ENCODE measurements around the gene REEP6.
A peak's percentile ranks its signal among the peaks of the same experiment; 100 is the strongest.

Gene REEP6

DNA sequence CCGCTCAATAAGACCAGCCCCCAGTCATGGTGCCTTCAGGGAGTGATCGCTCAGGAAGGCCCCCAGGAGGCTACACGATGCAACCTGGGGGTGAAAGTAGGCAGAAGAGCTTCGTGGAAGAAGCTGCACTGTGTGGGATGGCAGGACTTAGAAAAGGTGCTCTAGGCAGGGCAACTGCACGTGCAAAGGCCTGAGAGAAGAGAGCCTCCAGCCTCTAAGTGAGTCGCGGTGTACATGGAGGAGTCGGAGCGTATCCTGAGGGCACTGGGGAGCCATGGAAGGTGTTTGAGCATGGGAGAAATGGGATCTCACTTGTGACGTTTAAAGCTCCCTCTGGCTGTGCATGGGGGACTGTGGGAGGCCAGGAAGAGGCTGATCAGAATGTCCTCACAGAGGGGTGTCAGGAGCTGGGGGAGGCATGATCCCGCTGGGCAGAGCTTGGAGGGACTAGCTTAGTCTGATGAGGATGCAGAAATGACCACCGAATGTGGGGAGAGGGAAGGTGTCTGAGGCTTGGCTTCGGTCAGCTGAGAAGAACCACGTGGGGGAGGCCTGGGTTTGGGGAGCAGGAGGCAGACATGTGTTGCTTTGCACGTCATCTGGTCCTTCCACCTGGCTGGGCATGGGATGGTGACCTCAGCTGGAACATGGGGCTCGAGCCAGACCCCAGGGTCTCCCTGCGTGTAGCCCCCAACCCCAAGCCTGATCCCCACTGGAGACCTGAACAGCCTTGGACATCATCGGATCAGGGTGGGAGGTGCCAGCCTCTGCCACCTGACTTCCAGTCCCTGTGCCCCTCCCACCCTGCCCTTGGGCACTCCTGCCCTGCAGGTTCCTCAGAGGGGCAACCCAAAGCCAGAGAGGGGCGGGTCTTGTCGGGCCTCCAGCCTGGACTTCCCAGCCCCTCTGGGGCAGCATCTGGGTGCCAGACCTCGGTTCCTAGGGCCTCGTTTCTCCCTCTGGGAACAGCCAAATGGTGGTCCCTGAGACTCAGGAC lies 39.9 kb upstream of the REEP6 start:
- no peak overlapping the region for H3K9ac ChIP-seq (ENCODE audit: low read length in 5 of 5)

GRCh38 chr19:1451916-1452801 lies 38.8 kb upstream of the REEP6 start:
- H3K27ac ChIP-seq (ENCODE audit: low read depth, low read length): no peak overlapping the region
- H3K9ac ChIP-seq (ENCODE audit: low read length in 5 of 5): no peak overlapping the region
- no peaks in the 10 kb centered on the region for H3K9me3 ChIP-seq (ENCODE audit: control insufficient read depth in 5 of 5, low read length in 5 of 5)
- no peaks in the 10 kb centered on the region for H3K36me3 ChIP-seq (ENCODE audit: control insufficient read depth in 5 of 5, insufficient read depth in 5 of 5, low read length in 5 of 5)
- no peak overlapping the region for H3K4me3 ChIP-seq (ENCODE audit: low read depth in 1 of 5, low read length in 5 of 5)
- H3K4me1 ChIP-seq (ENCODE audit: control insufficient read depth in 5 of 5, insufficient read depth in 5 of 5, low read length in 5 of 5): peaks cover 5 to 33% (median 29%) of the 10 kb centered on the region in 5 donors
- H3K27me3 ChIP-seq (ENCODE audit: control insufficient read depth in 5 of 5, insufficient read depth in 4 of 5, low read length in 5 of 5): peaks cover 61 to 75% (median 74%) of the 10 kb centered on the region in 5 donors

More for the DNA sequence above, 39.9 kb upstream of the REEP6 start:
- Histone ChIP-seq H3K9me3 (ENCODE audit: control insufficient read depth in 5 of 5, low read length in 5 of 5) (no peaks in the 10 kb centered on the region), H3K27me3 (ENCODE audit: control insufficient read depth in 5 of 5, insufficient read depth in 4 of 5, low read length in 5 of 5) (peaks cover 53 to 78% (median 70%) of the 10 kb centered on the region in 5 donors), H3K4me3 (ENCODE audit: low read depth in 1 of 5, low read length in 5 of 5) (no peak overlapping the region), H3K4me1 (ENCODE audit: control insufficient read depth in 5 of 5, insufficient read depth in 5 of 5, low read length in 5 of 5) (peaks cover 5 to 38% (median 31%) of the 10 kb centered on the region in 5 donors), H3K36me3 (ENCODE audit: control insufficient read depth in 5 of 5, insufficient read depth in 5 of 5, low read length in 5 of 5) (no peaks in the 10 kb centered on the region), H3K27ac (ENCODE audit: low read depth, low read length) (no peak overlapping the region)

GRCh38 chr19:1452802-1453524 lies 38.0 kb upstream of the REEP6 start:
- Histone ChIP-seq H3K4me1 (ENCODE audit: control insufficient read depth in 5 of 5, insufficient read depth in 5 of 5, low read length in 5 of 5) (peaks cover 5 to 32% (median 29%) of the 10 kb centered on the region in 5 donors), H3K27ac (ENCODE audit: low read depth, low read length) (no peak overlapping the region), H3K4me3 (ENCODE audit: low read depth in 1 of 5, low read length in 5 of 5) (no peak overlapping the region)

GRCh38 chr19:1453525-1454364 lies 37.2 kb upstream of the REEP6 start:
- Histone ChIP-seq H3K27ac (ENCODE audit: low read depth, low read length) (no peak overlapping the region), H3K9me3 (ENCODE audit: control insufficient read depth in 5 of 5, low read length in 5 of 5) (no peaks in the 10 kb centered on the region), H3K4me3 (ENCODE audit: low read depth in 1 of 5, low read length in 5 of 5) (peak overlapping the region in 1 of 5 donors; percentile 25), H3K27me3 (ENCODE audit: control insufficient read depth in 5 of 5, insufficient read depth in 4 of 5, low read length in 5 of 5) (peaks cover 54 to 74% (median 71%) of the 10 kb centered on the region in 5 donors), H3K4me1 (ENCODE audit: control insufficient read depth in 5 of 5, insufficient read depth in 5 of 5, low read length in 5 of 5) (peaks cover 5 to 32% (median 29%) of the 10 kb centered on the region in 5 donors), H3K36me3 (ENCODE audit: control insufficient read depth in 5 of 5, insufficient read depth in 5 of 5, low read length in 5 of 5) (no peaks in the 10 kb centered on the region), H3K9ac (ENCODE audit: low read length in 5 of 5) (no peak overlapping the region)

More at GRCh38 chr19:1452802-1453524, 38.0 kb upstream of the REEP6 start:
- Histone ChIP-seq H3K36me3 (ENCODE audit: control insufficient read depth in 5 of 5, insufficient read depth in 5 of 5, low read length in 5 of 5) (no peaks in the 10 kb centered on the region), H3K9ac (ENCODE audit: low read length in 5 of 5) (no peak overlapping the region), H3K27me3 (ENCODE audit: control insufficient read depth in 5 of 5, insufficient read depth in 4 of 5, low read length in 5 of 5) (peaks cover 58 to 73% (median 72%) of the 10 kb centered on the region in 5 donors), H3K9me3 (ENCODE audit: control insufficient read depth in 5 of 5, low read length in 5 of 5) (no peaks in the 10 kb centered on the region)

- Histone ChIP-seq H3K4me3 (ENCODE audit: low read depth in 1 of 5, low read length in 5 of 5) (no peak overlapping the region), H3K9ac (ENCODE audit: low read length in 5 of 5) (no peak overlapping the region), H3K27me3 (ENCODE audit: control insufficient read depth in 5 of 5, insufficient read depth in 4 of 5, low read length in 5 of 5) (peaks cover 44 to 63% (median 59%) of the 10 kb centered on the region in 5 donors), H3K9me3 (ENCODE audit: control insufficient read depth in 5 of 5, low read length in 5 of 5) (no peaks in the 10 kb centered on the region), H3K36me3 (ENCODE audit: control insufficient read depth in 5 of 5, insufficient read depth in 5 of 5, low read length in 5 of 5) (peaks cover 0 to 4% (median 0%) of the 10 kb centered on the region in 5 donors), H3K4me1 (ENCODE audit: control insufficient read depth in 5 of 5, insufficient read depth in 5 of 5, low read length in 5 of 5) (peaks cover 5 to 32% (median 29%) of the 10 kb centered on the region in 5 donors), H3K27ac (ENCODE audit: low read depth, low read length) (no peak overlapping the region)
Measured at GRCh38 chr19:1455002-1455335, 36.0 kb upstream of the REEP6 start.

DNA sequence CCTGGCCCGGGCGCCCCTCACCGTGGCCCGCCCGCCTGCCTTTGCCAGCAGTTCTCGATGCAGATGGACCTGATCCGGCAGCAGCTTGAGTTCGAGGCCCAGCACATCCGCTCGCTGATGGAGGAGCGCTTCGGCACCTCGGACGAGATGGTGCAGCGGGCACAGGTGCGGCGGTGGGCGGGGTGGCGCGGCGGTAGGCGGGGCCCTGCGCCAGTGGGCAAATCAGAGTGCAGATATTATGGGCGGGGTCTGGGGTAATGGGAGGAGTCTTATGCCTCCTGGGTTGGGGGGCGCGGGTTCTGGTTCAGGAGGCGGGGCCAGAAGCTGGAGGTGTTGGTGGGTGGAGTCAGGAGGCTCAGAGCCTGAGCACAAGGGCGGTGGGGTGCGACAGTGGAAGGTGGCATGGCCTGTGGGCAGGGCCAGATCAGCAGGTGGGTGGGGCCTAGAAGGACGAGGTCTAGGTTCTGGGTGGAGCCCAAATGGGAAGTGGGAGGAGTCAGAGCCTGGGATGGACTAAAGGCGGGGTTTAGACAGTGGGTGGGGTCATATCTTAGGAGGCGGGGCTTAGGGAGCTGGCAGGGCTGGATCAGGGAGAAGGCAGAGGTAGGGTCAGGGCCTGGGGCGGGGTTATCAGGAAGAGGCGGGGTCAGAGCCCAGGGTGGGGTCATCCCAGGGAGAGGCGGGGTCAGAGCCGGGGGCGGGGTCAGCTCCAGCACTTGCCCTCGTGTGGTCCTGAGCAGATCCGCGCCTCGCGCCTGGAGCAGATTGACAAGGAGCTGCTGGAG lies 35.5 kb upstream of the REEP6 start:
- Histone ChIP-seq H3K9me3 (ENCODE audit: control insufficient read depth in 5 of 5, low read length in 5 of 5) (no peaks in the 10 kb centered on the region), H3K9ac (ENCODE audit: low read length in 5 of 5) (no peak overlapping the region), H3K27ac (ENCODE audit: low read depth, low read length) (no peak overlapping the region), H3K4me1 (ENCODE audit: control insufficient read depth in 5 of 5, insufficient read depth in 5 of 5, low read length in 5 of 5) (peaks cover 5 to 32% (median 29%) of the 10 kb centered on the region in 5 donors), H3K36me3 (ENCODE audit: control insufficient read depth in 5 of 5, insufficient read depth in 5 of 5, low read length in 5 of 5) (peaks cover 0 to 8% (median 2%) of the 10 kb centered on the region in 5 donors), H3K27me3 (ENCODE audit: control insufficient read depth in 5 of 5, insufficient read depth in 4 of 5, low read length in 5 of 5) (peaks cover 38 to 57% (median 54%) of the 10 kb centered on the region in 5 donors), H3K4me3 (ENCODE audit: low read depth in 1 of 5, low read length in 5 of 5) (no peak overlapping the region)

DNA sequence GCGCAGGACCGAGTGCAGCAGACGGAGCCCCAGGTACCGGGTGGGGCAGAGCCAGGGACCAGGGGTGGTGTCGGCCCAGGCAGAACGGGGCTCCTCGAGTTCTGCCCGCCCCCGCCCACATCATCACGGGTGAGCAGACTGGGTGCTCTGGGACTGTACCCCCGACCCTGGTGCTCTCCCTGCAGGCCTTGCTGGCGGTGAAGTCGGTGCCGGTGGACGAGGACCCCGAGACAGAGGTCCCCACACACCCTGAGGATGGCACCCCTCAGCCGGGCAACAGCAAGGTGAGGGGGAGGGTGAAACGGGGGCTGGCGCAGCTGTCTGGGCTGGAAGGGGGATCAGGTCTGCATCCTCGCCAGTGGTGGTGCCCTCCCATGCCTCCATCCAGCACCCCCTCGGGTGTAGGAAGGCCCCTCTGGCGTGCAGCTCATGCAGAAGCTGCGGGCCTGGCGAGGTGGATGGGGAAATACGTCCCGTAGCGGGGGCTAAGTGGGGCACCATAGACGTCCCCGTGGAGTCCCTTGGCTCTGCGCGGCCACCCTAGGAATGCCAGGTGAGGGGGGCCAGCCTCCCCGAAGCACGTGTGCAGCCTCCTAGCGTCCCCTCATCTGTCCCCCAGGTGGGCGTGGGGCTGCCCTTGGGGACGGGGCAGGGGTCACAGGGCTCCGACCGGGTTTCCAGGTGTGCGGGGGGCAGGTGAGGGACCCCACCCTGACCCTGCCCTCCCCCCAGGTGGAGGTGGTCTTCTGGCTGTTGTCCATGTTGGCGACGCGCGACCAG lies 34.7 kb upstream of the REEP6 start:
- Histone ChIP-seq H3K27ac (ENCODE audit: low read depth, low read length) (no peak overlapping the region), H3K36me3 (ENCODE audit: control insufficient read depth in 5 of 5, insufficient read depth in 5 of 5, low read length in 5 of 5) (peaks cover 0 to 16% (median 7%) of the 10 kb centered on the region in 5 donors), H3K4me3 (ENCODE audit: low read depth in 1 of 5, low read length in 5 of 5) (no peak overlapping the region), H3K27me3 (ENCODE audit: control insufficient read depth in 5 of 5, insufficient read depth in 4 of 5, low read length in 5 of 5) (peaks cover 30 to 50% (median 46%) of the 10 kb centered on the region in 5 donors), H3K4me1 (ENCODE audit: control insufficient read depth in 5 of 5, insufficient read depth in 5 of 5, low read length in 5 of 5) (peaks cover 5 to 32% (median 29%) of the 10 kb centered on the region in 5 donors), H3K9me3 (ENCODE audit: control insufficient read depth in 5 of 5, low read length in 5 of 5) (no peaks in the 10 kb centered on the region), H3K9ac (ENCODE audit: low read length in 5 of 5) (no peak overlapping the region)

All from subcutaneous abdominal adipose tissue (tissue), 5 donors.